GM23338 (cell line): Measurements from ENCODE around the gene BLACAT1. TPM values are rescaled to one million over a fixed set of nuclear protein-coding genes. Genes with fewer than 3 reads are reported as not detected.

ENCODE experiments used
- ATAC-seq: fragments of 200-7000 bp; cut with Tn5 transposase; 3 replicates; pipeline ENCODE4 v1.9.1; 2020
- DNase-seq: peaks from one replicate; pipeline ENCODE4 v3.0.0-alpha.2; 2015; ENCODE audit warnings: low spot score
- H2AFZ ChIP-seq: fragments of 200-600 bp; sonication (generic); 2 replicates; pipeline ENCODE4 v1.8.0; 2016; ENCODE audit warnings: antibody characterized with exemption, mild to moderate bottlenecking, moderate library complexity
- H3F3A ChIP-seq: fragments of 200-600 bp; sonication (generic); replicated peaks from 2 replicates; pipeline ENCODE4 v1.8.0; 2017; ENCODE audit warnings: antibody characterized with exemption, mixed run types, low read depth
- H3K27ac ChIP-seq: fragments of 200-600 bp; sonication (generic); 2 replicates; pipeline ENCODE4 v1.6.1; 2016; ENCODE audit warnings: low read depth
- H3K27me3 ChIP-seq: fragments of 200-600 bp; sonication (generic); 2 replicates; pipeline ENCODE4 v1.8.0; 2016; ENCODE audit warnings: mild to moderate bottlenecking, mixed run types, moderate library complexity; ENCODE audit not compliant: insufficient read depth
- H3K36me3 ChIP-seq: fragments of 200-600 bp; sonication (generic); 2 replicates; pipeline ENCODE4 v1.8.0; 2016; ENCODE audit warnings: mild to moderate bottlenecking; ENCODE audit not compliant: insufficient read depth
- H3K4me1 ChIP-seq: fragments of 200-600 bp; sonication (generic); 2 replicates; pipeline ENCODE4 v1.8.0; 2016; ENCODE audit warnings: mild to moderate bottlenecking, moderate library complexity; ENCODE audit not compliant: insufficient read depth
- H3K4me2 ChIP-seq: fragments of 200-600 bp; sonication (generic); 2 replicates; pipeline ENCODE4 v1.7.1; 2017; ENCODE audit warnings: mixed run types
- H3K4me3 ChIP-seq: fragments of 200-600 bp; sonication (generic); 2 replicates; pipeline ENCODE4 v1.6.1; 2016; ENCODE audit warnings: mixed run types
- H3K79me2 ChIP-seq: fragments of 200-600 bp; sonication (generic); replicated peaks from 2 replicates; pipeline ENCODE4 v1.8.0; 2017; ENCODE audit warnings: mild to moderate bottlenecking; ENCODE audit not compliant: insufficient read depth
- H3K9me2 ChIP-seq: fragments of 200-600 bp; sonication (generic); 2 replicates; pipeline ENCODE4 v1.8.0; 2017; ENCODE audit not compliant: insufficient read depth
- H4K20me1 ChIP-seq: fragments of 200-600 bp; sonication (generic); replicated peaks from 2 replicates; pipeline ENCODE4 v1.8.0; 2017; ENCODE audit warnings: mild to moderate bottlenecking; ENCODE audit not compliant: insufficient read depth
- H3K27ac Mint-ChIP-seq: 2 replicates; pipeline ENCODE4 v1.8.0; 2020; ENCODE audit warnings: inconsistent platforms, mild to moderate bottlenecking, moderate library complexity, mixed read lengths
- H3K27me3 Mint-ChIP-seq: 3 replicates; pipeline ENCODE4 v1.8.0; 2022; ENCODE audit warnings: low read depth, mild to moderate bottlenecking, moderate library complexity, mixed read lengths, inconsistent platforms; ENCODE audit not compliant: insufficient read depth, poor library complexity
- H3K36me3 Mint-ChIP-seq: 3 replicates; pipeline ENCODE4 v1.8.0; 2021; ENCODE audit warnings: low read depth, mild to moderate bottlenecking, inconsistent platforms, moderate library complexity, mixed read lengths
- H3K4me1 Mint-ChIP-seq: 3 replicates; pipeline ENCODE4 v1.8.0; 2020; ENCODE audit warnings: mild to moderate bottlenecking, inconsistent platforms, mixed read lengths
- H3K4me3 Mint-ChIP-seq: 3 replicates; pipeline ENCODE4 v1.8.0; 2021; ENCODE audit warnings: moderate library complexity, mild to moderate bottlenecking, inconsistent platforms, mixed read lengths
- H3K9me3 Mint-ChIP-seq: 3 replicates; pipeline ENCODE4 v1.8.0; 2020; ENCODE audit warnings: moderate library complexity, mild to moderate bottlenecking, inconsistent platforms, mixed read lengths
- CREB1 ChIP-seq: fragments of 250-450 bp; sonication (Bioruptor Pico); IDR thresholded peaks from 2 replicates; pipeline ENCODE4 v1.5.0; 2020; ENCODE audit warnings: low read depth, mild to moderate bottlenecking, moderate library complexity
- EZH2 ChIP-seq: fragments of 200-600 bp; sonication (generic); IDR thresholded peaks from one replicate; pipeline ENCODE4 v1.8.0; 2017; ENCODE audit warnings: antibody characterized with exemption, mild to moderate bottlenecking, low read depth; ENCODE audit not compliant: unreplicated experiment
- EZH2phosphoT487 ChIP-seq: fragments of 200-600 bp; sonication (generic); IDR thresholded peaks from one replicate; pipeline ENCODE4 v1.8.1; 2018; ENCODE audit warnings: antibody characterized with exemption; ENCODE audit not compliant: unreplicated experiment
- JUNB ChIP-seq: IDR thresholded peaks from one replicate; pipeline ENCODE4 v1.6.1; 2016; ENCODE audit warnings: antibody characterized with exemption; ENCODE audit not compliant: unreplicated experiment
- NANOG ChIP-seq: IDR thresholded peaks from 2 replicates; pipeline ENCODE4 v1.6.1; 2016; ENCODE audit warnings: antibody characterized with exemption, borderline replicate concordance
- POLR2AphosphoS5 ChIP-seq: IDR thresholded peaks from 2 replicates; pipeline ENCODE4 v1.6.1; 2016; ENCODE audit warnings: antibody characterized with exemption, low read depth
- STAT1 ChIP-seq: IDR thresholded peaks from one replicate; pipeline ENCODE4 v1.6.1; 2016; ENCODE audit warnings: antibody characterized with exemption; ENCODE audit not compliant: unreplicated experiment
- ZNF114 ChIP-seq: fragments of 250-450 bp; sonication (Bioruptor Pico); IDR thresholded peaks from 2 replicates; pipeline ENCODE4 v1.5.0; 2020; ENCODE audit warnings: mild to moderate bottlenecking, moderate library complexity
- ZNF331 ChIP-seq: fragments of 250-450 bp; sonication (Bioruptor Pico); IDR thresholded peaks from 2 replicates; pipeline ENCODE4 v1.5.0; 2020; ENCODE audit warnings: low read depth, mild to moderate bottlenecking, moderate library complexity
- polyA plus RNA-seq: library from polyadenylated mRNA; unstranded; fragments of >200 nt; fragmentation: Nextera tagmentation; extraction: Ambion mirVana; gene quantifications from 2 replicates; pipeline ENCODE4 v1.2.1, GENCODE V29; 2016
- total RNA-seq: library from RNA; depleted of rRNA; stranded (reverse); fragments of >200 nt; shearing (Covaris generic); gene quantifications from 2 replicates; pipeline ENCODE4 v1.2.3, GENCODE V29; 2014
- TF ChIP-seq, protein P1 (sequence below): IDR thresholded peaks from 2 replicates; pipeline ENCODE4 v1.6.1; 2016; ENCODE audit warnings: antibody characterized with exemption
- TF ChIP-seq, protein P2 (sequence below), 2 experiments: fragments of 200-600 bp in 1 of 2; sonication (generic) in 1 of 2; conservative IDR thresholded peaks; 2 replicates each; pipeline versions ENCODE4 v1.5.1 to v1.6.1; 2016 to 2017; ENCODE audit warnings: antibody characterized with exemption in 2 of 2, low read depth in 2 of 2, mild to moderate bottlenecking in 2 of 2, moderate library complexity in 1 of 2
- TF ChIP-seq, protein P3 (sequence below): IDR thresholded peaks from one replicate; pipeline ENCODE4 v1.6.1; 2018; ENCODE audit warnings: antibody characterized with exemption; ENCODE audit not compliant: unreplicated experiment
- TF ChIP-seq, protein P4 (sequence below): fragments of 250-450 bp; sonication (Bioruptor Pico); IDR thresholded peaks from 2 replicates; pipeline ENCODE4 v1.5.0; 2020; ENCODE audit warnings: mild to moderate bottlenecking, moderate library complexity

Gene BLACAT1
- total and polyA plus RNA-seq, 2 experiments from 2014 or later = 1.6 to 6.2 TPM

DNA sequence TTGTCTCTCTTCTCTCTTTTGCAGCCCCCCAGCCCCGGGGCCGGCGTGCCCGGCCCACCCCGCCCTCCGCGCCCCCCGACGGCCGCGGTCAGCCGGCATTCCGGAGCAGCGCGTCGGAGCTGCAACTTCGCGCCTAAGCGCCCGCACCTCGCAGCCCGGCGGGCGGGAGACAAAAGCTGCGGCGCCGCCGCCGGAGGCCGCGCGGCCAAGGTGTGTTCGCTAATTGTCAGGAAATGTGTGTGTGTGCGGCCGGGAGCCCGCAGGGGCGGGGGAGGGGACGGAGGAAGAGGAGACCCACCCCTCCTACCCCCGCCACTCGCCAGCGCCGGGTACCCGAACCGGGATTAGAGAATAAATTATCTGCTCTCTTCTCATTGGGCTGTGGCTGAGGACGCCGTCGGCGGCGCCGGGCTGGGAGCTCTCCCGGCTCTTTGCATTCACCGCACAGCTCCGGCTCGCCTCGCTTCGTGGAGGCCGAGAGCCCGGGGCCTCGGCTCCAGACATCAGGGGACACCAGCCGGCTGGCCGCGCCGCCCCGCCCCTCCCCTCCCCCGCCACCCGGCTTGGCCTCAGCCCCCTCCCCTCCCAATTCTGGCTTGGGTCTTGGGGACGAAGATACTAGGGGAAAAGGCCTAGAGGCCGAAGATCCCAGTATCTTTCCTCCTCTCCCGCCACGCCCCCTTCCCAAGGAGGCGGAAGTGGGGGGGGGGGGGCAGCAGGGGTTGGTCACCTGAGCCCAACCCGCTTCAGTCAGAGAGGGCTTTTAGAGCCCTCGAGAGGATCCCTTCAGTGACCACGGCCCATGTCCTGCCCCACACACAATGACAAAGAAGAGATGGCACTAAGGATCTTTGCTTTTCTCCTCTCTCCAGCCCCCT is 1.3 kb upstream of the BLACAT1 start:
- H2AFZ ChIP-seq = peak overlapping the region; percentile 90
- H3K27ac ChIP-seq = peak overlapping the region; percentile 85
- peaks cover 11% of the 10 kb centered on the region; the same call in 1 of the 2 replicates for H3K79me2 ChIP-seq
- no peaks in the 10 kb centered on the region for H3K36me3 ChIP-seq
- H3K4me2 ChIP-seq = peak overlapping the region; percentile 100
- H3K4me1 Mint-ChIP-seq = peaks cover 53% of the 10 kb centered on the region
- peak overlapping the region; percentile 98 for H3K27ac Mint-ChIP-seq
- TF ChIP-seq, protein P1, sequence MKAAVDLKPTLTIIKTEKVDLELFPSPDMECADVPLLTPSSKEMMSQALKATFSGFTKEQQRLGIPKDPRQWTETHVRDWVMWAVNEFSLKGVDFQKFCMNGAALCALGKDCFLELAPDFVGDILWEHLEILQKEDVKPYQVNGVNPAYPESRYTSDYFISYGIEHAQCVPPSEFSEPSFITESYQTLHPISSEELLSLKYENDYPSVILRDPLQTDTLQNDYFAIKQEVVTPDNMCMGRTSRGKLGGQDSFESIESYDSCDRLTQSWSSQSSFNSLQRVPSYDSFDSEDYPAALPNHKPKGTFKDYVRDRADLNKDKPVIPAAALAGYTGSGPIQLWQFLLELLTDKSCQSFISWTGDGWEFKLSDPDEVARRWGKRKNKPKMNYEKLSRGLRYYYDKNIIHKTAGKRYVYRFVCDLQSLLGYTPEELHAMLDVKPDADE = no peak
- TF ChIP-seq NANOG = no peak
- TF ChIP-seq JUNB = no peak
- TF ChIP-seq CREB1 (CRISPR knock-in tag) = peak; percentile 51
- TF ChIP-seq POLR2AphosphoS5 = no peak
- TF ChIP-seq, protein P2, sequence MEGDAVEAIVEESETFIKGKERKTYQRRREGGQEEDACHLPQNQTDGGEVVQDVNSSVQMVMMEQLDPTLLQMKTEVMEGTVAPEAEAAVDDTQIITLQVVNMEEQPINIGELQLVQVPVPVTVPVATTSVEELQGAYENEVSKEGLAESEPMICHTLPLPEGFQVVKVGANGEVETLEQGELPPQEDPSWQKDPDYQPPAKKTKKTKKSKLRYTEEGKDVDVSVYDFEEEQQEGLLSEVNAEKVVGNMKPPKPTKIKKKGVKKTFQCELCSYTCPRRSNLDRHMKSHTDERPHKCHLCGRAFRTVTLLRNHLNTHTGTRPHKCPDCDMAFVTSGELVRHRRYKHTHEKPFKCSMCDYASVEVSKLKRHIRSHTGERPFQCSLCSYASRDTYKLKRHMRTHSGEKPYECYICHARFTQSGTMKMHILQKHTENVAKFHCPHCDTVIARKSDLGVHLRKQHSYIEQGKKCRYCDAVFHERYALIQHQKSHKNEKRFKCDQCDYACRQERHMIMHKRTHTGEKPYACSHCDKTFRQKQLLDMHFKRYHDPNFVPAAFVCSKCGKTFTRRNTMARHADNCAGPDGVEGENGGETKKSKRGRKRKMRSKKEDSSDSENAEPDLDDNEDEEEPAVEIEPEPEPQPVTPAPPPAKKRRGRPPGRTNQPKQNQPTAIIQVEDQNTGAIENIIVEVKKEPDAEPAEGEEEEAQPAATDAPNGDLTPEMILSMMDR (conservative IDR thresholded peaks at IDR 0.05; ENCODE audit: low read depth in 2 of 2) = no peak
- no peak for TF ChIP-seq ZNF114 (CRISPR knock-in tag)
- no peak for TF ChIP-seq EZH2phosphoT487
- no peak for TF ChIP-seq ZNF331
- TF ChIP-seq, protein P3, sequence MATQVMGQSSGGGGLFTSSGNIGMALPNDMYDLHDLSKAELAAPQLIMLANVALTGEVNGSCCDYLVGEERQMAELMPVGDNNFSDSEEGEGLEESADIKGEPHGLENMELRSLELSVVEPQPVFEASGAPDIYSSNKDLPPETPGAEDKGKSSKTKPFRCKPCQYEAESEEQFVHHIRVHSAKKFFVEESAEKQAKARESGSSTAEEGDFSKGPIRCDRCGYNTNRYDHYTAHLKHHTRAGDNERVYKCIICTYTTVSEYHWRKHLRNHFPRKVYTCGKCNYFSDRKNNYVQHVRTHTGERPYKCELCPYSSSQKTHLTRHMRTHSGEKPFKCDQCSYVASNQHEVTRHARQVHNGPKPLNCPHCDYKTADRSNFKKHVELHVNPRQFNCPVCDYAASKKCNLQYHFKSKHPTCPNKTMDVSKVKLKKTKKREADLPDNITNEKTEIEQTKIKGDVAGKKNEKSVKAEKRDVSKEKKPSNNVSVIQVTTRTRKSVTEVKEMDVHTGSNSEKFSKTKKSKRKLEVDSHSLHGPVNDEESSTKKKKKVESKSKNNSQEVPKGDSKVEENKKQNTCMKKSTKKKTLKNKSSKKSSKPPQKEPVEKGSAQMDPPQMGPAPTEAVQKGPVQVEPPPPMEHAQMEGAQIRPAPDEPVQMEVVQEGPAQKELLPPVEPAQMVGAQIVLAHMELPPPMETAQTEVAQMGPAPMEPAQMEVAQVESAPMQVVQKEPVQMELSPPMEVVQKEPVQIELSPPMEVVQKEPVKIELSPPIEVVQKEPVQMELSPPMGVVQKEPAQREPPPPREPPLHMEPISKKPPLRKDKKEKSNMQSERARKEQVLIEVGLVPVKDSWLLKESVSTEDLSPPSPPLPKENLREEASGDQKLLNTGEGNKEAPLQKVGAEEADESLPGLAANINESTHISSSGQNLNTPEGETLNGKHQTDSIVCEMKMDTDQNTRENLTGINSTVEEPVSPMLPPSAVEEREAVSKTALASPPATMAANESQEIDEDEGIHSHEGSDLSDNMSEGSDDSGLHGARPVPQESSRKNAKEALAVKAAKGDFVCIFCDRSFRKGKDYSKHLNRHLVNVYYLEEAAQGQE = peak; percentile 9
- TF ChIP-seq STAT1 = no peak
- TF ChIP-seq, protein P4, sequence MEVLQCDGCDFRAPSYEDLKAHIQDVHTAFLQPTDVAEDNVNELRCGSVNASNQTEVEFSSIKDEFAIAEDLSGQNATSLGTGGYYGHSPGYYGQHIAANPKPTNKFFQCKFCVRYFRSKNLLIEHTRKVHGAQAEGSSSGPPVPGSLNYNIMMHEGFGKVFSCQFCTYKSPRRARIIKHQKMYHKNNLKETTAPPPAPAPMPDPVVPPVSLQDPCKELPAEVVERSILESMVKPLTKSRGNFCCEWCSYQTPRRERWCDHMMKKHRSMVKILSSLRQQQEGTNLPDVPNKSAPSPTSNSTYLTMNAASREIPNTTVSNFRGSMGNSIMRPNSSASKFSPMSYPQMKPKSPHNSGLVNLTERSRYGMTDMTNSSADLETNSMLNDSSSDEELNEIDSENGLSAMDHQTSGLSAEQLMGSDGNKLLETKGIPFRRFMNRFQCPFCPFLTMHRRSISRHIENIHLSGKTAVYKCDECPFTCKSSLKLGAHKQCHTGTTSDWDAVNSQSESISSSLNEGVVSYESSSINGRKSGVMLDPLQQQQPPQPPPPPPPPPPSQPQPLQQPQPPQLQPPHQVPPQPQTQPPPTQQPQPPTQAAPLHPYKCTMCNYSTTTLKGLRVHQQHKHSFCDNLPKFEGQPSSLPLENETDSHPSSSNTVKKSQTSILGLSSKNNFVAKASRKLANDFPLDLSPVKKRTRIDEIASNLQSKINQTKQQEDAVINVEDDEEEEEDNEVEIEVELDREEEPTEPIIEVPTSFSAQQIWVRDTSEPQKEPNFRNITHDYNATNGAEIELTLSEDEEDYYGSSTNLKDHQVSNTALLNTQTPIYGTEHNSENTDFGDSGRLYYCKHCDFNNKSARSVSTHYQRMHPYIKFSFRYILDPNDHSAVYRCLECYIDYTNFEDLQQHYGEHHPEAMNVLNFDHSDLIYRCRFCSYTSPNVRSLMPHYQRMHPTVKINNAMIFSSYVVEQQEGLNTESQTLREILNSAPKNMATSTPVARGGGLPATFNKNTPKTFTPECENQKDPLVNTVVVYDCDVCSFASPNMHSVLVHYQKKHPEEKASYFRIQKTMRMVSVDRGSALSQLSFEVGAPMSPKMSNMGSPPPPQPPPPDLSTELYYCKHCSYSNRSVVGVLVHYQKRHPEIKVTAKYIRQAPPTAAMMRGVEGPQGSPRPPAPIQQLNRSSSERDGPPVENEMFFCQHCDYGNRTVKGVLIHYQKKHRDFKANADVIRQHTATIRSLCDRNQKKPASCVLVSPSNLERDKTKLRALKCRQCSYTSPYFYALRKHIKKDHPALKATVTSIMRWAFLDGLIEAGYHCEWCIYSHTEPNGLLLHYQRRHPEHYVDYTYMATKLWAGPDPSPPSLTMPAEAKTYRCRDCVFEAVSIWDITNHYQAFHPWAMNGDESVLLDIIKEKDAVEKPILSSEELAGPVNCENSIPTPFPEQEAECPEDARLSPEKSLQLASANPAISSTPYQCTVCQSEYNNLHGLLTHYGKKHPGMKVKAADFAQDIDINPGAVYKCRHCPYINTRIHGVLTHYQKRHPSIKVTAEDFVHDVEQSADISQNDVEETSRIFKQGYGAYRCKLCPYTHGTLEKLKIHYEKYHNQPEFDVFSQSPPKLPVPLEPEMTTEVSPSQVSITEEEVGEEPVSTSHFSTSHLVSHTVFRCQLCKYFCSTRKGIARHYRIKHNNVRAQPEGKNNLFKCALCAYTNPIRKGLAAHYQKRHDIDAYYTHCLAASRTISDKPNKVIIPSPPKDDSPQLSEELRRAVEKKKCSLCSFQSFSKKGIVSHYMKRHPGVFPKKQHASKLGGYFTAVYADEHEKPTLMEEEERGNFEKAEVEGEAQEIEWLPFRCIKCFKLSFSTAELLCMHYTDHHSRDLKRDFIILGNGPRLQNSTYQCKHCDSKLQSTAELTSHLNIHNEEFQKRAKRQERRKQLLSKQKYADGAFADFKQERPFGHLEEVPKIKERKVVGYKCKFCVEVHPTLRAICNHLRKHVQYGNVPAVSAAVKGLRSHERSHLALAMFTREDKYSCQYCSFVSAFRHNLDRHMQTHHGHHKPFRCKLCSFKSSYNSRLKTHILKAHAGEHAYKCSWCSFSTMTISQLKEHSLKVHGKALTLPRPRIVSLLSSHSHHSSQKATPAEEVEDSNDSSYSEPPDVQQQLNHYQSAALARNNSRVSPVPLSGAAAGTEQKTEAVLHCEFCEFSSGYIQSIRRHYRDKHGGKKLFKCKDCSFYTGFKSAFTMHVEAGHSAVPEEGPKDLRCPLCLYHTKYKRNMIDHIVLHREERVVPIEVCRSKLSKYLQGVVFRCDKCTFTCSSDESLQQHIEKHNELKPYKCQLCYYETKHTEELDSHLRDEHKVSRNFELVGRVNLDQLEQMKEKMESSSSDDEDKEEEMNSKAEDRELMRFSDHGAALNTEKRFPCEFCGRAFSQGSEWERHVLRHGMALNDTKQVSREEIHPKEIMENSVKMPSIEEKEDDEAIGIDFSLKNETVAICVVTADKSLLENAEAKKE (CRISPR knock-in tag) = no peak
- TF ChIP-seq EZH2 = no peak
- peak overlapping the region; percentile 85 for H3K4me3 ChIP-seq
- DNase-seq = peak; percentile 90
- H3K9me3 Mint-ChIP-seq = no peaks in the 10 kb centered on the region
- peak overlapping the region; percentile 99 for H3K4me3 Mint-ChIP-seq
- peaks cover 6% of the 10 kb centered on the region; the same call in 1 of the 2 replicates for H4K20me1 ChIP-seq
- peaks cover 40% of the 10 kb centered on the region for H3K27me3 ChIP-seq
- peaks cover 40% of the 10 kb centered on the region for H3K4me1 ChIP-seq
- no peaks in the 10 kb centered on the region for H3K9me2 ChIP-seq
- peaks cover 8% of the 10 kb centered on the region for H3F3A ChIP-seq
- H3K27me3 Mint-ChIP-seq = peaks cover 15% of the 10 kb centered on the region
- peaks cover 23% of the 10 kb centered on the region for H3K36me3 Mint-ChIP-seq
- peak; percentile 59 for ATAC-seq
